GM18507 (cell line): ENCODE data around the gene FBXO42.
"Not testable (repeated sequence)": the region's sequence is repeated elsewhere in the genome, so short reads cannot be mapped to it uniquely, and the experiment has no call there.

ENCODE experiments used
- DNase-seq: peaks from one replicate; pipeline ENCODE4 v3.0.0; 2011; ENCODE audit warnings: low read depth; ENCODE audit not compliant: insufficient read length; ENCODE audit errors: extremely low spot score
- FAIRE-seq: peaks from 2 replicates; lab custom pipeline; 2011; peaks lifted over from hg19 to GRCh38; lab: Jason Lieb, UNC

The FBXO42 gene

GRCh38 chr1:16374266-16374665 lies 22.0 kb upstream of the FBXO42 start:
- DNase-seq (no peak), FAIRE-seq (no peak)

GRCh38 chr1:16372535-16373285 lies 20.4 kb upstream of the FBXO42 start:
- DNase-seq (no peak), FAIRE-seq (no peak)

GRCh38 chr1:16371725-16372124 lies 19.4 kb upstream of the FBXO42 start:
- FAIRE-seq (peak; percentile 45), DNase-seq (no peak)

- FAIRE-seq = no peak
These were observed 17.5 kb upstream of the FBXO42 start for GRCh38 chr1:16369821-16370220.

GRCh38 chr1:16367968-16368890 lies 15.9 kb upstream of the FBXO42 start:
- FAIRE-seq (no peak), DNase-seq (no peak)

More at GRCh38 chr1:16369821-16370220, 17.5 kb upstream of the FBXO42 start:
- no peak for DNase-seq

- DNase-seq (peak; percentile 65), FAIRE-seq (peak; percentile 95)
These were observed 15.1 kb upstream of the FBXO42 start for GRCh38 chr1:16367258-16367967.

GRCh38 chr1:16366722-16367257 lies 14.5 kb upstream of the FBXO42 start, which contains the start of gene SZRD1:
SZRD1 (plus strand) TSS chr1:16367242; CDS start chr1:16367258, 16 bp downstream.
- DNase-seq (peak; percentile 77), FAIRE-seq (peak; percentile 97)

GRCh38 chr1:16365146-16365498 lies 12.8 kb upstream of the FBXO42 start:
- DNase-seq, FAIRE-seq: not testable (repeated sequence)

GRCh38 chr1:16356867-16357266 lies 4.6 kb upstream of the FBXO42 start:
- no peak for FAIRE-seq

GRCh38 chr1:16354619-16355018 lies 2.3 kb upstream of the FBXO42 start:
- DNase-seq (no peak), FAIRE-seq (no peak)

More at GRCh38 chr1:16356867-16357266, 4.6 kb upstream of the FBXO42 start:
- DNase-seq = no peak

- FAIRE-seq (peak; percentile 73), DNase-seq (no peak)
These were observed 709 bp upstream of the FBXO42 start for GRCh38 chr1:16352842-16353535.

- FAIRE-seq (no peak), DNase-seq (no peak)
These were observed 755 bp downstream of the FBXO42 start for GRCh38 chr1:16351456-16351993.

GRCh38 chr1:16349847-16350406 lies 2.4 kb downstream of the FBXO42 start:
- no peak for DNase-seq
- FAIRE-seq = no peak

- FAIRE-seq (no peak), DNase-seq (no peak)
These were observed 3.7 kb downstream of the FBXO42 start for GRCh38 chr1:16348414-16349182.

- not testable (repeated sequence) for FAIRE-seq, DNase-seq
These were observed 9.0 kb downstream of the FBXO42 start for GRCh38 chr1:16343276-16343675.

- DNase-seq (no peak), FAIRE-seq (no peak)
These were observed 9.8 kb downstream of the FBXO42 start for GRCh38 chr1:16342331-16343062.

GRCh38 chr1:16340673-16341072 lies 11.6 kb downstream of the FBXO42 start:
- no peak for DNase-seq
- FAIRE-seq = no peak
